T-cell (primary cell): Measurements from ENCODE around the gene LUZP2. TPM values are rescaled to one million over a fixed set of nuclear protein-coding genes. Genes with fewer than 3 reads are reported as not detected.

ENCODE experiments used
- ATAC-seq, 4 experiments: fragments of 200-7000 bp in 3 of 4; fragments of 150-1000 bp in 1 of 4; cut with Tn5 transposase; replicated peaks in 1 of 4; 1 replicate in 3 of 4; 2 replicates in 1 of 4; pipeline ENCODE4 v1.10.0; 2021; ENCODE audit warnings: moderate library complexity in 3 of 4, mild to moderate bottlenecking in 2 of 4, moderate number of reproducible peaks in 1 of 4
- CTCF ChIA-PET, 2 donors: fragments of 300-600 bp; sonication (Branson Sonifier 250); formaldehyde crosslinking; loops; one replicate each; lab custom pipeline; 2022; ENCODE audit warnings: antibody characterized with exemption in 2 of 2; lab: Charles Lee
- POLR2A ChIA-PET, 2 donors: fragments of 300-600 bp; sonication (Branson Sonifier 250); formaldehyde crosslinking; loops; one replicate each; lab custom pipeline; 2022; ENCODE audit warnings: antibody characterized with exemption in 2 of 2; lab: Charles Lee
- DNase-seq, 35 experiments: peaks; one replicate each; pipeline versions ENCODE4 v3.0.0 to v3.0.0-alpha.2; 2013 to 2023
- H3K27ac ChIP-seq: one replicate; pipeline ENCODE4 v1.5.1; 2013; ENCODE audit warnings: low read length
- H3K27me3 ChIP-seq, 2 experiments: replicated peaks in 1 of 2; 1 replicate in 1 of 2; 2 replicates in 1 of 2; pipeline versions ENCODE4 v1.6.1 to v1.7.0; 2013; ENCODE audit warnings: low read length in 1 of 2, mixed read lengths in 1 of 2; ENCODE audit not compliant: control insufficient read depth in 2 of 2, insufficient read depth in 2 of 2; ENCODE audit errors: extremely low read depth in 1 of 2
- H3K36me3 ChIP-seq, 2 donors: 1 replicate in 1 of 2; 2 replicates in 1 of 2; pipeline versions ENCODE4 v1.6.1 to v1.7.0; 2013; ENCODE audit warnings: low read length in 1 of 2; ENCODE audit not compliant: control insufficient read depth in 2 of 2, insufficient read depth in 1 of 2; ENCODE audit errors: extremely low read depth in 1 of 2
- H3K4me1 ChIP-seq, 2 experiments: 1 replicate in 1 of 2; 2 replicates in 1 of 2; pipeline versions ENCODE4 v1.6.1 to v1.7.0; 2013; ENCODE audit warnings: low read length in 2 of 2, mixed read lengths in 1 of 2; ENCODE audit not compliant: insufficient read depth in 2 of 2, control insufficient read depth in 1 of 2; ENCODE audit errors: extremely low read depth in 1 of 2
- H3K4me3 ChIP-seq, 2 donors: 1 replicate in 1 of 2; 2 replicates in 1 of 2; pipeline versions ENCODE4 v1.5.1 to v1.7.0; 2013; ENCODE audit warnings: mild to moderate bottlenecking in 2 of 2, low read length in 1 of 2, moderate library complexity in 1 of 2; ENCODE audit not compliant: control insufficient read depth in 1 of 2; ENCODE audit errors: extremely low read depth in 1 of 2
- H3K9me3 ChIP-seq: 2 replicates; pipeline ENCODE4 v1.7.0; 2013
- H3K27ac Mint-ChIP-seq, 2 donors: one replicate each; pipeline ENCODE4 v1.8.0; 2020 to 2021; ENCODE audit warnings: mild to moderate bottlenecking in 2 of 2, mixed read lengths in 2 of 2
- H3K27me3 Mint-ChIP-seq, 2 donors: one replicate each; pipeline ENCODE4 v1.8.0; 2021 to 2022; ENCODE audit warnings: mixed read lengths in 2 of 2
- H3K36me3 Mint-ChIP-seq: one replicate; pipeline ENCODE4 v1.8.0; 2021; ENCODE audit warnings: mixed read lengths
- H3K4me1 Mint-ChIP-seq, 3 donors: one replicate each; pipeline ENCODE4 v1.8.0; 2020 to 2022; ENCODE audit warnings: mixed read lengths in 3 of 3, mild to moderate bottlenecking in 1 of 3
- H3K4me3 Mint-ChIP-seq, 3 donors: one replicate each; pipeline ENCODE4 v1.8.0; 2020 to 2022; ENCODE audit warnings: mild to moderate bottlenecking in 3 of 3, mixed read lengths in 3 of 3, moderate library complexity in 3 of 3
- H3K9me3 Mint-ChIP-seq, 3 donors: one replicate each; pipeline ENCODE4 v1.8.0; 2020 to 2022; ENCODE audit warnings: mixed read lengths in 3 of 3
- WGBS: methylation state at CpG from one replicate; pipeline ENCODE4 v1.1.5; 2013; ENCODE audit warnings: missing lambda C conversion rate; ENCODE audit not compliant: insufficient coverage; 5-methylcytosine and 5-hydroxymethylcytosine counted together
- total RNA-seq, 35 experiments: library from RNA in 6 of 35; stranded (reverse) in 6 of 35; fragments of 120-200 nt in 1 of 35; gene quantifications; one replicate each; pipeline versions ENCODE4 v1.2.1 to v1.2.4 and lab custom pipeline; 2013 to 2026

LUZP2 gene
- total RNA-seq, 5 donors from 2014 or later (not counting 1 experiment from before 2014, with no cell fraction given), result not detected

DNA sequence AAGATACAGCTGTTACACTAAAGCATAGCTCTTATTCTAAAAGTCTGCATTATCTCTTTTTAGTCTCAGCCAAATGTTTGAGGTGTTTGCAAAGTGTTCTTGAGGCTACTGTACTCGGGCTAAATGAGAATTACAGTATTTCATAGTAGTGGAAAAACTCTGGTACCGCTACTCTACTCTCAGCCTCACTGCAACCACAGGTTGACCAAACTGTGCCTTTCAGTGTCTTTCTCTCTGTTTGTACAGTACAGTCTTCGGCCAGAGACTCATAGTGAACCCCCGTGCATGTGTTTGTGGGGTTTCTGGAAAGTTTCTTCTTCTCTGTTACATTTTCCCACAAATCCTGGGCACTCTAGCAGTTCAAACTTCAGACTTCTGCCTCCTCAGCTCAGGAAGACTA lies 7.4 kb upstream of the LUZP2 start:
- ChIA-PET POLR2A (no interaction called here), CTCF (no interaction called here)
- Histone ChIP-seq H3K36me3 (no peaks in the 10 kb centered on the region), H3K27ac (no peak overlapping the region), H3K4me1 (no peaks in the 10 kb centered on the region), H3K9me3 (no peaks in the 10 kb centered on the region), H3K4me3 (no peak overlapping the region), H3K27me3 (no peaks in the 10 kb centered on the region)
- Mint-ChIP-seq H3K9me3 (peaks cover 8 to 18% (median 11%) of the 10 kb centered on the region in 3 donors), H3K27me3 (no peaks in the 10 kb centered on the region), H3K27ac (no peak overlapping the region), H3K36me3 (no peaks in the 10 kb centered on the region), H3K4me1 (no peaks in the 10 kb centered on the region), H3K4me3 (no peak overlapping the region)
- DNase-seq, result no peak
- WGBS, result no CpG with 5 or more reads among the region's 4 CpGs
- ATAC-seq, result no peak

GRCh38 chr11:24496386-24496735 lies 492 bp upstream of the LUZP2 start:
- ATAC-seq, result no peak
- CTCF ChIA-PET, result no interaction called here

DNA sequence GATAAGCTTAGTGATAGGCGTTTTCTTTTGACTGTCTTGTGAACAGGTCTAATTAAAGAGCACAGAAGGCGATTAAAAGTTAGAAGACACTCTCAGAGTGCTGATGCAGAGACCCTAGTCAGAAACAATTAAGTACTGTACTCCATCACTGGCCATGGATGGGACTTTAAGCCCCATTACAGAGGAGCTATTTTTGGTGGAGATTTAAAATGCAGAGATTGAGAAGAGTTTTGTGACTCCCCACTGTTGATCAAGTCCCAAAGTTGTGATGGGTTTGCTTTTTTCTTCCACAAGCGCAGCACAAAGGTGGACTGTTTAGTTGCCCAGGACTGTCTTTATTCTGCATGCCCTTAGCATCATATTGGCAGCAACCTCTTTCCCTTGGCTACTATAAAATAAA lies 978 bp downstream of the LUZP2 start:
- 20% methylated on average over 1 of the region's 3 CpGs for WGBS
- Mint-ChIP-seq H3K4me3 (no peak overlapping the region), H3K36me3 (no peaks in the 10 kb centered on the region), H3K27ac (no peak overlapping the region), H3K27me3 (peaks cover 8 to 17% of the 10 kb centered on the region in 2 donors), H3K9me3 (peaks cover 0 to 10% (median 10%) of the 10 kb centered on the region in 3 donors), H3K4me1 (no peaks in the 10 kb centered on the region)
- Histone ChIP-seq H3K4me1 (no peaks in the 10 kb centered on the region), H3K4me3 (no peak overlapping the region), H3K27ac (no peak overlapping the region), H3K36me3 (no peaks in the 10 kb centered on the region), H3K27me3 (peaks cover 11 to 12% of the 10 kb centered on the region in 2 experiments), H3K9me3 (no peaks in the 10 kb centered on the region)
- CTCF ChIA-PET, result no interaction called here
- DNase-seq (no peak), ATAC-seq (no peak)
- POLR2A ChIA-PET, result no interaction called here

More at GRCh38 chr11:24496386-24496735, 492 bp upstream of the LUZP2 start:
- Histone ChIP-seq H3K27ac (no peak overlapping the region), H3K4me3 (no peak overlapping the region), H3K4me1 (no peaks in the 10 kb centered on the region), H3K36me3 (no peaks in the 10 kb centered on the region), H3K27me3 (peaks cover 11 to 12% of the 10 kb centered on the region in 2 experiments), H3K9me3 (no peaks in the 10 kb centered on the region)
- peaks cover 0 to 10% (median 10%) of the 10 kb centered on the region in 3 donors for H3K9me3 Mint-ChIP-seq
- WGBS, result 14% methylated on average over 14 of the region's 14 CpGs
- no peaks in the 10 kb centered on the region for H3K4me1 Mint-ChIP-seq
- no peak overlapping the region for H3K4me3 Mint-ChIP-seq
- H3K27me3 Mint-ChIP-seq, result peaks cover 8 to 17% of the 10 kb centered on the region in 2 donors
- H3K27ac Mint-ChIP-seq, result no peak overlapping the region
- DNase-seq, result no peak
- H3K36me3 Mint-ChIP-seq, result no peaks in the 10 kb centered on the region
- POLR2A ChIA-PET, result no interaction called here

DNA sequence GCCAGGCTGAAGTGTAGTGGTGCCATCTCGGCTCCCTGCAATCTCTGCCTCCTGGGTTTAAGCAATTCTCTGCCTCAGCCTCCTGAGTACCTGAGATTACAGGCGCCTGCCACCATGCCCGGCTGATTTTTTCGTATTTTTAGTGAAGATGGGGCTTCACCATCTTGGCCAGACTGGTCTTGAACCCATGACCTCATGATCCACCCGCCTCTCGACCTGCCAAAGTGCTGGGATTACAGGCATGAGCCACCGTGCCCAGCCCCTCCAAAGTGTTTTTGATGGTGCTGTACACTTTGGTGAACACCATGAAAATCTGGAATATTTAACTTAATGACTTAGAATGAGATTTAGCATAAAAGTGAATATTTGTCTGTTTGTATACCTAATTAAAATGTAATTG lies 5.6 kb downstream of the LUZP2 start:
- H3K4me3 ChIP-seq, result no peak overlapping the region
- peaks cover 4 to 10% (median 7%) of the 10 kb centered on the region in 3 donors for H3K9me3 Mint-ChIP-seq
- ChIA-PET POLR2A (no interaction called here), CTCF (no interaction called here)
- H3K27me3 ChIP-seq, result peaks cover 0 to 8% of the 10 kb centered on the region in 2 experiments
- H3K4me1 ChIP-seq, result no peaks in the 10 kb centered on the region
- no peak for DNase-seq
- H3K27ac ChIP-seq, result no peak overlapping the region
- ATAC-seq, result no peak
- no peaks in the 10 kb centered on the region for H3K36me3 ChIP-seq
- no peaks in the 10 kb centered on the region for H3K4me1 Mint-ChIP-seq
- H3K27ac Mint-ChIP-seq, result no peak overlapping the region
- H3K36me3 Mint-ChIP-seq, result no peaks in the 10 kb centered on the region
- H3K4me3 Mint-ChIP-seq, result no peak overlapping the region
- no peaks in the 10 kb centered on the region for H3K9me3 ChIP-seq
- peaks cover 4% of the 10 kb centered on the region in 2 donors for H3K27me3 Mint-ChIP-seq
- 81% methylated on average over 4 of the region's 7 CpGs for WGBS

DNA sequence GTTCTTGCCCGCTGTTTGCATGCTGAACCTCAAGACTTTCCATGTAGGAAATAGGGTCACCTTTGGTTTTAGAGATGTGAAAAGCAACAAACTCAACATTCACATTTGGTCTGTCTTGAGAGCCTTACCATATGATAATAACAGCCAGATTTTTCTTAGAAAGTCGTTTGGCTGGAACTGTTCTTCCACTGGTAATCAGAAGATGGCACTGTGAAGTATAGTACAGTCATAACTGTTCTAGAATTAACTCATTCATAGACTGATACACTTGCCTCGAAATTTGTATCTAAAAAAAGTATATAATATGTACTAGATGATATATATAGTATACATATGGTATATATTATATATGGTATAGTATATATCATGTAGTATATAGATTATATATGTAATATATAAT lies 12.3 kb downstream of the LUZP2 start:
- no peaks in the 10 kb centered on the region for H3K27me3 Mint-ChIP-seq
- CTCF ChIA-PET, result no interaction called here
- POLR2A ChIA-PET, result no interaction called here
- ATAC-seq (no peak), DNase-seq (no peak)
- no CpG with 5 or more reads among the region's 3 CpGs for WGBS
- peaks cover 4 to 18% (median 12%) of the 10 kb centered on the region in 3 donors for H3K9me3 Mint-ChIP-seq
- H3K4me3 ChIP-seq, result no peak overlapping the region
- H3K27ac ChIP-seq, result no peak overlapping the region
- no peak overlapping the region for H3K27ac Mint-ChIP-seq
- no peaks in the 10 kb centered on the region for H3K9me3 ChIP-seq
- no peak overlapping the region for H3K4me3 Mint-ChIP-seq
- no peaks in the 10 kb centered on the region for H3K36me3 Mint-ChIP-seq
- H3K4me1 ChIP-seq, result no peaks in the 10 kb centered on the region
- H3K36me3 ChIP-seq, result no peaks in the 10 kb centered on the region
- no peaks in the 10 kb centered on the region for H3K4me1 Mint-ChIP-seq
- no peaks in the 10 kb centered on the region for H3K27me3 ChIP-seq

DNA sequence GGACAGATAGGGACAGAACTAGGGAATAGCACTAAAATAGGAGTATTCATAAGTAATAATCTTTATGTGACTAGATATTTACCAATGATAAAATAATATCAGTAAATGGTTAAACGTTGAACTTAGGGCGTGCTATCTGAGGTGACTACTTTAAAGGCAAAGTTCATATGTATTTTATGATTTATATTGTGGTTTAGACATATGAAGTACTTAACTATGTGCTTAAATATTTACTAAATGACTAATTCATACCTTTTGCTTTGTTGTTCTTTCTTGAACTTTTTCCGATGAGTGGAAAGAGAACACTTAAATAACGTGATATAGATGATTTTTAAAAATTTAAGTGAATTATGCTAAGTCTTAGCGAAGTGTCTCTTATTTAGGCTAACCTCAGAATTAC lies 14.7 kb downstream of the LUZP2 start:
- no peaks in the 10 kb centered on the region for H3K36me3 Mint-ChIP-seq
- no peaks in the 10 kb centered on the region for H3K4me1 Mint-ChIP-seq
- ChIA-PET POLR2A (no interaction called here), CTCF (no interaction called here)
- DNase-seq (no peak), ATAC-seq (no peak)
- no peak overlapping the region for H3K4me3 ChIP-seq
- no peaks in the 10 kb centered on the region for H3K9me3 ChIP-seq
- peaks cover 7 to 30% (median 8%) of the 10 kb centered on the region in 3 donors for H3K9me3 Mint-ChIP-seq
- WGBS, result no CpG with 5 or more reads among the region's 5 CpGs
- H3K4me1 ChIP-seq, result no peaks in the 10 kb centered on the region
- H3K27ac ChIP-seq, result no peak overlapping the region
- H3K27ac Mint-ChIP-seq, result no peak overlapping the region
- H3K27me3 ChIP-seq, result no peaks in the 10 kb centered on the region
- no peaks in the 10 kb centered on the region for H3K27me3 Mint-ChIP-seq
- no peak overlapping the region for H3K4me3 Mint-ChIP-seq
- H3K36me3 ChIP-seq, result no peaks in the 10 kb centered on the region
